ENCODE results near the gene UBAC2.
A peak's percentile ranks its signal among the peaks of the same experiment; 100 is the strongest.

The UBAC2 gene

DNA sequence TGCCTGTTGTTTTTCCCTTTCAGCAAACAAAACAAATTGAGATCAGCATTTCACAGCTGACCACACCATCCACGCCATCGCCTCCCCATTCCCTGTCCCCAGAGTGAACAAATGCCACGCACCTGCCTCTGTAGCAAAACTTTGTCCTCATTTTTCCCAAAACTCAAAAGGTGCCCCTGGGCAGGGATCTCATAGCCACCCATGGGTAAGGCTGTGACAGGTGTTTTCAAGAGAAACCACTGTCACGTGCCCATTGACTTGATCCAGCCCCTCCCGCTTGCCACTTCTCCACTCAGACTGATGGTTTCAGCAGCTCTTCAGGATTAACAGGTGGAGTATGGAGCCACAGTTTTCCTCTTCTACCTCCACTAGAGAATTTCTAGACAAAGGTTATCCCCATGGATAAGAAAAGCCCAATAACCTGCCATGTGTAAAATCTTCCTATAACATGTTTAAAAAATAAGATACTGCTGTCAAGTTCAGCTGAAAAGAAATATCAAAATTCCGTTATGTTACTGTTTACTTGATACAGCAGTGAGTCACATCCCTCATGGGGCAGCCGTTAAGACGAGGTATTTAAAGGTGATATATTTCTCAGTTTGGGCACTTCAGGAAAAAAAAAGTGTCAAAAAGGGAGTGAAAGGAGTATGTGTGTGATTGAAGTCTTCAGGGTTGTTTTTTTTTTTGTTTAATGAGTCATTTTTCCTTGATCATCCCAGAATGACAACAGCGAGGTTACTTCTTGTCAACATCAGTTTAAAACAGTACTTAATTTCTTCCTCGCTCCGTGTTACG, 170.0 kb downstream of the UBAC2 start:
- Histone ChIP-seq H3K79me2 (ENCODE audit: insufficient read depth, low read length) (peaks cover 34% of the 10 kb centered on the region), H3K9ac (ENCODE audit: low read length) (no peak overlapping the region), H3K4me1 (ENCODE audit: insufficient read depth, low read length, severe bottlenecking) (peaks cover 65% of the 10 kb centered on the region), H3K27ac (ENCODE audit: low read depth, low read length, poor library complexity, severe bottlenecking) (no peak overlapping the region), H3K36me3 (ENCODE audit: insufficient read depth, low read length) (peaks cover 77% of the 10 kb centered on the region), H3K9me3 (ENCODE audit: low read length) (no peaks in the 10 kb centered on the region), H3K4me3 (ENCODE audit: low read depth, low read length, poor library complexity, severe bottlenecking) (no peak overlapping the region), H2AFZ (ENCODE audit: low read length) (no peak overlapping the region), H3K9me2 (ENCODE audit: low read depth, low read length) (no peaks in the 10 kb centered on the region), H4K20me1 (ENCODE audit: insufficient read depth, low read length) (no peaks in the 10 kb centered on the region), H3K27me3 (ENCODE audit: insufficient read depth, low read length) (no peaks in the 10 kb centered on the region), H3F3A (ENCODE audit: insufficient read depth, low read length) (peaks cover 8% of the 10 kb centered on the region; the same call in 1 of the 2 replicates), H3K4me2 (ENCODE audit: low read length) (no peak overlapping the region)
- TF ChIP-seq EZH2 (IDR thresholded peaks at IDR 0.05; ENCODE audit: borderline replicate concordance, low read length): no peak
- TF ChIP-seq, protein P1, sequence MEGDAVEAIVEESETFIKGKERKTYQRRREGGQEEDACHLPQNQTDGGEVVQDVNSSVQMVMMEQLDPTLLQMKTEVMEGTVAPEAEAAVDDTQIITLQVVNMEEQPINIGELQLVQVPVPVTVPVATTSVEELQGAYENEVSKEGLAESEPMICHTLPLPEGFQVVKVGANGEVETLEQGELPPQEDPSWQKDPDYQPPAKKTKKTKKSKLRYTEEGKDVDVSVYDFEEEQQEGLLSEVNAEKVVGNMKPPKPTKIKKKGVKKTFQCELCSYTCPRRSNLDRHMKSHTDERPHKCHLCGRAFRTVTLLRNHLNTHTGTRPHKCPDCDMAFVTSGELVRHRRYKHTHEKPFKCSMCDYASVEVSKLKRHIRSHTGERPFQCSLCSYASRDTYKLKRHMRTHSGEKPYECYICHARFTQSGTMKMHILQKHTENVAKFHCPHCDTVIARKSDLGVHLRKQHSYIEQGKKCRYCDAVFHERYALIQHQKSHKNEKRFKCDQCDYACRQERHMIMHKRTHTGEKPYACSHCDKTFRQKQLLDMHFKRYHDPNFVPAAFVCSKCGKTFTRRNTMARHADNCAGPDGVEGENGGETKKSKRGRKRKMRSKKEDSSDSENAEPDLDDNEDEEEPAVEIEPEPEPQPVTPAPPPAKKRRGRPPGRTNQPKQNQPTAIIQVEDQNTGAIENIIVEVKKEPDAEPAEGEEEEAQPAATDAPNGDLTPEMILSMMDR (IDR thresholded peaks at IDR 0.05; ENCODE audit: low read length): no peak

DNA sequence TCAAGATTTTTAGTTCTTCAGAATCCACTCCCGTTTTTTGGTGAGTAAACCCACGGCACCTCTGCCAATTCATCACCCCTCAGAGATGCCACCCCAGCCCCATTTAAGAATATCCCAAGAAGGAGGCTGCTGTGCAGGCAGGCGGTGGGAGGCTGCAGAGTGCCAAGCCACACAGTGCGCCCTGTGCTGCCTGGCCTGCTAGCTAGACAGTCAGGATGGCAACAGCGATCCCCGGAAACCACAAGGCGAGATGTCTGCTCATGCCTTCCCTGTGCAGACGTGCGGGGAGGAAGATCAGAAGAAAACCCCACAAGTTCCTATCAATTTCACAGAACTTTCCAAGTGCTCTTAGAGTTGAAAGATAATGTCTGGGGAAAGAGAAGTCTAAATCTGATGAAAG, 171.3 kb downstream of the UBAC2 start:
- Histone ChIP-seq H3K4me3 (ENCODE audit: low read depth, low read length, poor library complexity, severe bottlenecking) (no peak overlapping the region), H3K9me2 (ENCODE audit: low read depth, low read length) (no peaks in the 10 kb centered on the region), H3K9ac (ENCODE audit: low read length) (no peak overlapping the region), H3K27ac (ENCODE audit: low read depth, low read length, poor library complexity, severe bottlenecking) (peak overlapping the region; percentile 12), H3K36me3 (ENCODE audit: insufficient read depth, low read length) (peaks cover 76% of the 10 kb centered on the region), H3K79me2 (ENCODE audit: insufficient read depth, low read length) (peaks cover 21% of the 10 kb centered on the region), H2AFZ (ENCODE audit: low read length) (no peak overlapping the region), H4K20me1 (ENCODE audit: insufficient read depth, low read length) (no peaks in the 10 kb centered on the region), H3K4me1 (ENCODE audit: insufficient read depth, low read length, severe bottlenecking) (peaks cover 67% of the 10 kb centered on the region), H3K9me3 (ENCODE audit: low read length) (no peaks in the 10 kb centered on the region), H3F3A (ENCODE audit: insufficient read depth, low read length) (peaks cover 8% of the 10 kb centered on the region; the same call in 1 of the 2 replicates), H3K4me2 (ENCODE audit: low read length) (no peak overlapping the region), H3K27me3 (ENCODE audit: insufficient read depth, low read length) (no peaks in the 10 kb centered on the region)
- TF ChIP-seq EZH2 (IDR thresholded peaks at IDR 0.05; ENCODE audit: borderline replicate concordance, low read length): no peak
- TF ChIP-seq, protein P1 (IDR thresholded peaks at IDR 0.05; ENCODE audit: low read length): no peak

DNA sequence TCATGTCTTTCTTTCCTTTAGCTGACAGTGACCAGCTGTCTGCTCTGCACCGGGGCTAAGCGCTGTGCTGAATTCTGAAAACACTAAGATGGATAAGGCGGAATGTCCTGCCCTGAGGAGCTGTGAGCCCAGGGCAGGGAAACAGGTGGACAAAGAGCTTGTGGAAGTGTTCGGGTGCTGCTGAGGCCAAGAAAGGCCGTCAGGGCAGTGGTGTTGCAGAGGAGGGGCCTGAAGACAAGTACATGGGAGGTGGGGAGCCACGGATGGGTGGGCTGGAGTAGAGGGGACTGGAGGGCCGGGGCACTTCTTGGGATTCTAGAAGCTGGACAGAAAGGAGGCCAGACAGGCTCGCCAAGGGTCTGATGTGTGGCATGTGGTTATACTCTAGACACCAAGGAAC, 172.8 kb downstream of the UBAC2 start:
- TF ChIP-seq, protein P1 (IDR thresholded peaks at IDR 0.05; ENCODE audit: low read length): no peak
- TF ChIP-seq EZH2 (IDR thresholded peaks at IDR 0.05; ENCODE audit: borderline replicate concordance, low read length): no peak
- Histone ChIP-seq H3K4me1 (ENCODE audit: insufficient read depth, low read length, severe bottlenecking) (peaks cover 67% of the 10 kb centered on the region), H3K4me3 (ENCODE audit: low read depth, low read length, poor library complexity, severe bottlenecking) (no peak overlapping the region), H3K9me3 (ENCODE audit: low read length) (no peaks in the 10 kb centered on the region), H3K27me3 (ENCODE audit: insufficient read depth, low read length) (no peaks in the 10 kb centered on the region), H3K79me2 (ENCODE audit: insufficient read depth, low read length) (peaks cover 6% of the 10 kb centered on the region; the same call in 1 of the 2 replicates), H3K36me3 (ENCODE audit: insufficient read depth, low read length) (peaks cover 75% of the 10 kb centered on the region), H3K9me2 (ENCODE audit: low read depth, low read length) (no peaks in the 10 kb centered on the region), H3F3A (ENCODE audit: insufficient read depth, low read length) (peaks cover 8% of the 10 kb centered on the region; the same call in 1 of the 2 replicates), H3K27ac (ENCODE audit: low read depth, low read length, poor library complexity, severe bottlenecking) (peak overlapping the region; percentile 88), H4K20me1 (ENCODE audit: insufficient read depth, low read length) (no peaks in the 10 kb centered on the region), H3K4me2 (ENCODE audit: low read length) (peak overlapping the region; percentile 48; the same call in 1 of the 2 replicates), H3K9ac (ENCODE audit: low read length) (no peak overlapping the region; the same call in 1 of the 2 replicates), H2AFZ (ENCODE audit: low read length) (no peak overlapping the region)

All from OCI-LY1 (cell line).